ENCODE data around the gene SHOX. TPM values are rescaled to one million over a fixed set of nuclear protein-coding genes. Genes with fewer than 3 reads are reported as not detected.
A peak's percentile ranks its signal among the peaks of the same experiment; 100 is the strongest.

Gene SHOX
- total RNA-seq, 2 donors from 2014 or later: 0.21 TPM; not detected in 1

- no peaks in the 10 kb centered on the region for H3K27me3 ChIP-seq (replicated peaks; ENCODE audit: insufficient read depth)
- H3K27ac ChIP-seq: no peak overlapping the region
- H3K36me3 ChIP-seq: no peaks in the 10 kb centered on the region
- DNase-seq (ENCODE audit: low spot score): no peak
- TF ChIP-seq CTCF (IDR thresholded peaks at IDR 0.05): no peak
- H3K4me1 ChIP-seq (ENCODE audit: control insufficient read depth in 1 of 2, low read depth in 2 of 2): no peaks in the 10 kb centered on the region
- no peaks in the 10 kb centered on the region for H3K9me3 ChIP-seq
- H3K4me3 ChIP-seq: peak overlapping the region; percentile 25
- ATAC-seq (ENCODE audit: insufficient number of reproducible peaks, low FRiP score, low read depth): no peak
Measured at GRCh38 chrX:637660-638481, 7.3 kb downstream of the SHOX start.

GRCh38 chrX:638482-639131 lies 8.0 kb downstream of the SHOX start:
- ATAC-seq (ENCODE audit: insufficient number of reproducible peaks, low FRiP score, low read depth): no peak
- no peak for TF ChIP-seq CTCF (IDR thresholded peaks at IDR 0.05)
- Histone ChIP-seq H3K4me3 (no peak overlapping the region), H3K9me3 (no peaks in the 10 kb centered on the region), H3K4me1 (ENCODE audit: control insufficient read depth in 1 of 2, low read depth in 2 of 2) (no peaks in the 10 kb centered on the region), H3K36me3 (no peaks in the 10 kb centered on the region), H3K27ac (no peak overlapping the region), H3K27me3 (replicated peaks; ENCODE audit: insufficient read depth) (no peaks in the 10 kb centered on the region)
- DNase-seq (ENCODE audit: low spot score): no peak

GRCh38 chrX:639151-639550 lies 8.6 kb downstream of the SHOX start:
- no peak overlapping the region for H3K4me3 ChIP-seq
- DNase-seq (ENCODE audit: low spot score) (no peak), ATAC-seq (ENCODE audit: insufficient number of reproducible peaks, low FRiP score, low read depth) (no peak)
- TF ChIP-seq CTCF (IDR thresholded peaks at IDR 0.05): no peak
- no peaks in the 10 kb centered on the region for H3K4me1 ChIP-seq (ENCODE audit: control insufficient read depth in 1 of 2, low read depth in 2 of 2)
- H3K27me3 ChIP-seq (replicated peaks; ENCODE audit: insufficient read depth): no peaks in the 10 kb centered on the region
- no peak overlapping the region for H3K27ac ChIP-seq
- no peaks in the 10 kb centered on the region for H3K9me3 ChIP-seq
- no peaks in the 10 kb centered on the region for H3K36me3 ChIP-seq

- no peaks in the 10 kb centered on the region for H3K4me1 ChIP-seq (ENCODE audit: control insufficient read depth in 1 of 2, low read depth in 2 of 2)
- DNase-seq (ENCODE audit: low spot score): no peak
- no peak for TF ChIP-seq CTCF (IDR thresholded peaks at IDR 0.05)
- no peak for ATAC-seq (ENCODE audit: insufficient number of reproducible peaks, low FRiP score, low read depth)
- no peak overlapping the region for H3K27ac ChIP-seq
- no peaks in the 10 kb centered on the region for H3K36me3 ChIP-seq
- no peak overlapping the region for H3K4me3 ChIP-seq
- no peaks in the 10 kb centered on the region for H3K27me3 ChIP-seq (replicated peaks; ENCODE audit: insufficient read depth)
- no peaks in the 10 kb centered on the region for H3K9me3 ChIP-seq
Measured at GRCh38 chrX:640641-641040, 10.1 kb downstream of the SHOX start.

- DNase-seq (ENCODE audit: low spot score): no peak
- no peak for TF ChIP-seq CTCF (IDR thresholded peaks at IDR 0.05)
- Histone ChIP-seq H3K36me3 (no peaks in the 10 kb centered on the region), H3K27me3 (replicated peaks; ENCODE audit: insufficient read depth) (no peaks in the 10 kb centered on the region), H3K27ac (no peak overlapping the region), H3K4me1 (ENCODE audit: control insufficient read depth in 1 of 2, low read depth in 2 of 2) (no peaks in the 10 kb centered on the region), H3K9me3 (no peaks in the 10 kb centered on the region), H3K4me3 (no peak overlapping the region)
- ATAC-seq (ENCODE audit: insufficient number of reproducible peaks, low FRiP score, low read depth): no peak
Measured at GRCh38 chrX:641671-642435, 11.3 kb downstream of the SHOX start.
